Measurements from ENCODE around the gene APLF. TPM values are rescaled to one million over a fixed set of nuclear protein-coding genes. Genes with fewer than 3 reads are reported as not detected.

APLF gene
- total RNA-seq, 1 donor: 10.5 TPM

DNA sequence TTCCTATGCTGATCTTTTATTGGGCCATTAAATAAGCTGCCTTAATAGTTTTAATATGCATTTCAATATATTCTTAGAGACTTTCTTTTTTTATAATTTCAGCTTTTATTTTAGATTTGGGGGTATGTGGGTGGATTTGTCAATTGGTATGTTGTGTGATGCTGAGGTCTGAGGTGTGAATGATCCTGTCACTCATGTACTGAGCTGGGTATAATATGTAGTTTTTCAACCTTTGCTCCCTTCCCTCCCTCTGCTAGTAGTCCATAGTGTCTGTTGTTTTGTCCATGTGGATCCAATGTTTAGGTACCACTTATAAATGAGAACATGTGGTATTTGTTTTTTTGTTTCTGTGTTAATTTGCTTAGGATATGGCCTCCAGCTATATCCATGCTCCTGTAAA is 140.5 kb downstream of the APLF start:
- Histone ChIP-seq H3K27me3 (ENCODE audit: insufficient read depth, low read length) (no peaks in the 10 kb centered on the region), H3K36me3 (ENCODE audit: insufficient read depth, low read length) (no peaks in the 10 kb centered on the region), H3K79me2 (ENCODE audit: insufficient read depth, low read length) (no peaks in the 10 kb centered on the region), H3K27ac (ENCODE audit: low read depth, low read length) (no peak overlapping the region), H3K4me1 (ENCODE audit: insufficient read depth, low read length) (no peaks in the 10 kb centered on the region), H4K20me1 (ENCODE audit: insufficient read depth, low read length) (no peaks in the 10 kb centered on the region), H2AFZ (ENCODE audit: low read length) (no peak overlapping the region), H3K9me3 (ENCODE audit: low read depth, low read length) (no peaks in the 10 kb centered on the region), H3K4me3 (ENCODE audit: insufficient read depth, low read length) (no peak overlapping the region), H3K4me2 (ENCODE audit: insufficient read depth, low read length) (no peak overlapping the region)
- TF ChIP-seq CTCF (IDR thresholded peaks at IDR 0.05; ENCODE audit: extremely low read depth, low read depth, low read length): no peak
- DNase-seq (ENCODE audit: insufficient read length, low spot score, missing footprints): no peak

DNA sequence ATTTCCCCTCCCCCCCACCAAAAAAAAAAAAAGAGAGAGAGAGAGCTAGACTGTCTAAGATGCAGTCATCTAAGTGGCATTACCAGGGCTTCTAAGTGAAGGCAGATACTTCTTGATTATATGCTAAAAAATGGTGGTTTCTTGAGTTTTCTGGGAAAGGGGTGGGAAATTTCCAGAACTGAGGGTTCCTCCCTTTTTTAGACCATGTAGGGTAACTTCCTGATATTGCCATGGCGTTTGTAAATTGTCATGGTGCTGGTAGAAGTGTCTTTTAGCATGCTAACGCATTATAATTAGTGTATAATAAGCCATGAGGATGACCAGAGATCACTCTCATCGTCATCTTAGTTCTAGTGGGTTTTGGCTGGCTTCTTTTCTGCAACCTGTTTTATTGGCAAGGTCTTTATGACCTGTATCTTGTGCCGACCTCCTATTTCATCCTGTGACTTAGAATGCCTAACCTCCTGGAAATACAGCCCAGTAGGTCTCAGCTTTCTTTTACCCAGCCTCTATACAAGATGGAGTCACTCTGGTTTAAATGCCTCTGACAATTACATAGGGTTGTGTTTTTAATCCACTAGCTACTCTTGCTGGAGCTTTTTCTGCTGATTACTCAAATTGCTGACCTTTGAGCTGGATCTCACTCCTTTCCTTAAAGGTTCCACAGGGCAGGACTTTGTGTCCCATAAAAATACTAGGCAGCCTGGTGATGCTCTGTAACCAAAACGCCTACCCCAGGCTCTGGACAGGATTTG is 145.6 kb downstream of the APLF start:
- H3K79me2 ChIP-seq (ENCODE audit: insufficient read depth, low read length): no peaks in the 10 kb centered on the region
- H4K20me1 ChIP-seq (ENCODE audit: insufficient read depth, low read length): no peaks in the 10 kb centered on the region
- H3K36me3 ChIP-seq (ENCODE audit: insufficient read depth, low read length): no peaks in the 10 kb centered on the region
- DNase-seq (ENCODE audit: insufficient read length, low spot score, missing footprints): no peak
- H3K4me1 ChIP-seq (ENCODE audit: insufficient read depth, low read length): no peaks in the 10 kb centered on the region
- no peak for TF ChIP-seq CTCF (IDR thresholded peaks at IDR 0.05; ENCODE audit: extremely low read depth, low read depth, low read length)
- no peak overlapping the region for H3K4me2 ChIP-seq (ENCODE audit: insufficient read depth, low read length)
- H3K9me3 ChIP-seq (ENCODE audit: low read depth, low read length): no peaks in the 10 kb centered on the region
- H3K4me3 ChIP-seq (ENCODE audit: insufficient read depth, low read length): no peak overlapping the region
- H3K27ac ChIP-seq (ENCODE audit: low read depth, low read length): no peak overlapping the region
- H3K27me3 ChIP-seq (ENCODE audit: insufficient read depth, low read length): no peaks in the 10 kb centered on the region
- no peak overlapping the region for H2AFZ ChIP-seq (ENCODE audit: low read length)

DNA sequence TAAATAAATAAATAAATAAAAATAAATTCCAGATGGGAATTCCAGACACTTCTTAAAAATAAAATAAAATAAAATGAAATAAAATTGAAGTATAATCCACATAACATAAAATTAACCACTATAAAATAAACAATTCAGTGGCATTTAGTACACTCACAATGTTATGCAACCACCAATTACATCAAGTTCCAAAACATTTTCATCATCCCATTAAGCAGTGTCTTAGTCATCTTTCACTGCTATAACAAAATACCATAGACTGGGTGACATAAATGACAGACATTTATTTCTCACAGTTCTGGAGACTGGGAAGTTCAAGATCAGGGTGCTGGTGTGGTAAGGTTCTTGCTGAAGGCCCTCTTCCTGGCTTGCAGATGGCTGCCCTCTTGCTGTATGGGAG is 153.4 kb downstream of the APLF start:
- Histone ChIP-seq H4K20me1 (ENCODE audit: insufficient read depth, low read length) (no peaks in the 10 kb centered on the region), H3K4me3 (ENCODE audit: insufficient read depth, low read length) (no peak overlapping the region), H3K4me1 (ENCODE audit: insufficient read depth, low read length) (no peaks in the 10 kb centered on the region), H3K79me2 (ENCODE audit: insufficient read depth, low read length) (no peaks in the 10 kb centered on the region), H2AFZ (ENCODE audit: low read length) (no peak overlapping the region), H3K9me3 (ENCODE audit: low read depth, low read length) (no peaks in the 10 kb centered on the region), H3K4me2 (ENCODE audit: insufficient read depth, low read length) (no peak overlapping the region), H3K27ac (ENCODE audit: low read depth, low read length) (no peak overlapping the region), H3K36me3 (ENCODE audit: insufficient read depth, low read length) (no peaks in the 10 kb centered on the region), H3K27me3 (ENCODE audit: insufficient read depth, low read length) (peaks cover 3% of the 10 kb centered on the region)
- no peak for TF ChIP-seq CTCF (IDR thresholded peaks at IDR 0.05; ENCODE audit: extremely low read depth, low read depth, low read length)
- no peak for DNase-seq (ENCODE audit: insufficient read length, low spot score, missing footprints)

DNA sequence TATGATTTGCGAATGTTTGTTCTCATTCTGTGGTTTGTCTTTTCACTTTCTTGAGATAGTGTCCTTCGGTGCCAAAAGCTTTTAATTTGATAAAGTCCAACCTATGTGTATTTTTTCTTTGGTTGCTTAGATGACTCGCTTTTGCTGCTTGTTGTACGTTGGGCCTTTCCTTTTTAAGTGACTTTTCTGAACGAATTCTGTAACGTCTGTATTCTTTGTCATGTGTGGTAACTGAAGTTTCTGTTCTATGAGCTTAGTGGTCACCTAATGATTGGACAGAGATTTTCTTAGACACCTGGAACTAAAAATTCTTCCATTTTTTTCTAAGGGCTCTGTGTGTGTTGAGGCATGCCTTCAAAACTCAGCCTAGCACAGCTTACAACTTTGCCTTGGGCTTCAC is 156.4 kb downstream of the APLF start:
- no peak overlapping the region for H3K27ac ChIP-seq (ENCODE audit: low read depth, low read length)
- H3K9me3 ChIP-seq (ENCODE audit: low read depth, low read length): no peaks in the 10 kb centered on the region
- no peak for TF ChIP-seq CTCF (IDR thresholded peaks at IDR 0.05; ENCODE audit: extremely low read depth, low read depth, low read length)
- H2AFZ ChIP-seq (ENCODE audit: low read length): no peak overlapping the region
- H3K36me3 ChIP-seq (ENCODE audit: insufficient read depth, low read length): no peaks in the 10 kb centered on the region
- H3K4me1 ChIP-seq (ENCODE audit: insufficient read depth, low read length): no peaks in the 10 kb centered on the region
- no peaks in the 10 kb centered on the region for H3K79me2 ChIP-seq (ENCODE audit: insufficient read depth, low read length)
- no peak overlapping the region for H3K4me2 ChIP-seq (ENCODE audit: insufficient read depth, low read length)
- DNase-seq (ENCODE audit: insufficient read length, low spot score, missing footprints): no peak
- H4K20me1 ChIP-seq (ENCODE audit: insufficient read depth, low read length): no peaks in the 10 kb centered on the region
- peaks cover 3% of the 10 kb centered on the region for H3K27me3 ChIP-seq (ENCODE audit: insufficient read depth, low read length)
- H3K4me3 ChIP-seq (ENCODE audit: insufficient read depth, low read length): no peak overlapping the region
